Testis (tissue), 3 donors: ENCODE results near the gene ASAP2. TPM values are rescaled to one million over a fixed set of nuclear protein-coding genes. Genes with fewer than 3 reads are reported as not detected.

Experiments used
- DNase-seq: peaks from one replicate; pipeline ENCODE4 v3.0.0-alpha.2; 2019
- H3K27ac ChIP-seq, 2 donors: fragments of 200-600 bp; sonication (generic); one replicate each; pipeline ENCODE4 v1.5.1; 2019
- H3K27me3 ChIP-seq: fragments of 200-600 bp; sonication (generic); one replicate; pipeline ENCODE4 v1.5.1; 2019
- H3K36me3 ChIP-seq: fragments of 200-600 bp; sonication (generic); one replicate; pipeline ENCODE4 v1.5.1; 2017; ENCODE audit warnings: low read depth; ENCODE audit errors: missing control alignments
- H3K4me1 ChIP-seq: fragments of 200-600 bp; sonication (generic); one replicate; pipeline ENCODE4 v1.5.1; 2019
- H3K4me3 ChIP-seq, 2 donors: fragments of 200-600 bp; sonication (generic); one replicate each; pipeline ENCODE4 v1.5.1; 2017 to 2019
- H3K9me3 ChIP-seq: fragments of 200-600 bp; sonication (generic); one replicate; pipeline ENCODE4 v1.5.1; 2017
- CTCF ChIP-seq, 3 experiments: fragments of 450-650 bp in 2 of 3; fragments of 200-600 bp in 1 of 3; sonication (generic) in 1 of 3; IDR thresholded peaks; one replicate each; pipeline ENCODE4 v1.5.1; 2016 to 2019; ENCODE audit warnings: antibody characterized with exemption in 3 of 3, mild to moderate bottlenecking in 2 of 3, moderate library complexity in 1 of 3
- POLR2A ChIP-seq: fragments of 450-650 bp; IDR thresholded peaks from one replicate; pipeline ENCODE4 v1.6.1; 2017; ENCODE audit warnings: antibody characterized with exemption, mild to moderate bottlenecking, moderate library complexity
- WGBS, 2 donors: methylation state at CpG; one replicate each; pipeline ENCODE4 v1.1.5; 2018; 5-methylcytosine and 5-hydroxymethylcytosine counted together
- intact Hi-C: fragments of 100-400 bp; cut with DNase I; formaldehyde crosslinking; loops from one replicate; pipeline ENCODE4 v1.15.1; 2023; ENCODE audit warnings: low total_unique reads
- polyA plus RNA-seq: library from polyadenylated mRNA; stranded (reverse); fragments of 350-450 nt; fragmentation: Illumina TruSeq; extraction: RNeasy Lipid Tissue Mini Kit (QIAGEN cat#74804); gene quantifications from one replicate; pipeline ENCODE4 v1.2.3, GENCODE V29; 2014; ENCODE audit warnings: low read depth, low replicate concordance; ENCODE audit not compliant: insufficient read depth
- total RNA-seq, 2 donors: library from RNA; depleted of rRNA; stranded (reverse); fragments of >200 nt; gene quantifications; one replicate each; pipeline ENCODE4 v1.2.3, GENCODE V29; 2016

The ASAP2 gene
- total and polyA plus RNA-seq, 3 donors from 2014 or later, result 42.4 to 87.2 (median 79.0) TPM

- H3K4me3 ChIP-seq, result no peak overlapping the region
These were observed 22.8 kb downstream of the ASAP2 start for GRCh38 chr2:9229470-9229820.

GRCh38 chr2:9230051-9230802 lies 23.6 kb downstream of the ASAP2 start:
- Histone ChIP-seq H3K36me3 (no peaks in the 10 kb centered on the region), H3K4me1 (peaks cover 10% of the 10 kb centered on the region), H3K27me3 (no peaks in the 10 kb centered on the region), H3K9me3 (no peaks in the 10 kb centered on the region), H3K4me3 (no peak overlapping the region), H3K27ac (no peak overlapping the region)
- 52 to 64% methylated on average over 8 to 9 of the region's 9 CpGs for WGBS, 2 donors
- intact Hi-C loops, result no loop called here
- DNase-seq, result no peak
- TF ChIP-seq CTCF (IDR thresholded peaks at IDR 0.05) (no peak), POLR2A (no peak)

More at GRCh38 chr2:9229470-9229820, 22.8 kb downstream of the ASAP2 start:
- no peaks in the 10 kb centered on the region for H3K36me3 ChIP-seq
- WGBS, 2 donors, result 82 to 90% methylated on average over 6 of the region's 6 CpGs
- no peak overlapping the region for H3K27ac ChIP-seq
- H3K27me3 ChIP-seq, result no peaks in the 10 kb centered on the region
- H3K4me1 ChIP-seq, result peaks cover 10% of the 10 kb centered on the region
- no peaks in the 10 kb centered on the region for H3K9me3 ChIP-seq
- intact Hi-C loops, result no loop called here
- no peak for DNase-seq
- TF ChIP-seq POLR2A, result no peak
- TF ChIP-seq CTCF (IDR thresholded peaks at IDR 0.05), result no peak

- H3K4me1 ChIP-seq, result peaks cover 10% of the 10 kb centered on the region
- TF ChIP-seq POLR2A, result no peak
- TF ChIP-seq CTCF (IDR thresholded peaks at IDR 0.05), result no peak
- no peak overlapping the region for H3K4me3 ChIP-seq
- no peak overlapping the region for H3K27ac ChIP-seq
- intact Hi-C loops, result no loop called here
- 53 to 77% methylated on average over 4 of the region's 4 CpGs for WGBS, 2 donors
- no peaks in the 10 kb centered on the region for H3K9me3 ChIP-seq
- no peak for DNase-seq
- H3K27me3 ChIP-seq, result no peaks in the 10 kb centered on the region
- H3K36me3 ChIP-seq, result no peaks in the 10 kb centered on the region
These were observed 24.3 kb downstream of the ASAP2 start for GRCh38 chr2:9230881-9231280.

GRCh38 chr2:9231291-9232165 lies 24.9 kb downstream of the ASAP2 start:
- H3K4me3 ChIP-seq, result no peak overlapping the region
- H3K9me3 ChIP-seq, result no peaks in the 10 kb centered on the region
- no peak for DNase-seq
- intact Hi-C loops, result no loop called here
- WGBS, 2 donors, result 76 to 88% methylated on average over 13 to 14 of the region's 14 CpGs
- peaks cover 10% of the 10 kb centered on the region for H3K4me1 ChIP-seq
- no peak overlapping the region for H3K27ac ChIP-seq
- no peaks in the 10 kb centered on the region for H3K27me3 ChIP-seq
- no peaks in the 10 kb centered on the region for H3K36me3 ChIP-seq
- TF ChIP-seq CTCF (IDR thresholded peaks at IDR 0.05) (no peak), POLR2A (no peak)
